GM19239 (cell line): ENCODE results near the gene IGSF6.
"Not testable (repeated sequence)": the region's sequence is repeated elsewhere in the genome, so short reads cannot be mapped to it uniquely, and the experiment has no call there.

Source experiments
- DNase-seq: peaks from one replicate; pipeline ENCODE4 v3.0.0; 2011; ENCODE audit warnings: low spot score; ENCODE audit not compliant: insufficient read length
- FAIRE-seq: peaks from 2 replicates; lab custom pipeline; 2011; peaks lifted over from hg19 to GRCh38; lab: Jason Lieb, UNC

IGSF6 gene

GRCh38 chr16:21631376-21631775 is 21.0 kb downstream of the IGSF6 start:
- FAIRE-seq = not testable (repeated sequence)

GRCh38 chr16:21630866-21631265 is 21.5 kb downstream of the IGSF6 start:
- DNase-seq, FAIRE-seq: not testable (repeated sequence)

More at GRCh38 chr16:21631376-21631775, 21.0 kb downstream of the IGSF6 start:
- DNase-seq = not testable (repeated sequence)

GRCh38 chr16:21629616-21630539 is 22.5 kb downstream of the IGSF6 start:
- FAIRE-seq, DNase-seq: not testable (repeated sequence)

GRCh38 chr16:21628772-21629171 is 23.6 kb downstream of the IGSF6 start:
- FAIRE-seq = no peak
- DNase-seq = no peak

- no peak for FAIRE-seq
- no peak for DNase-seq
Observed at GRCh38 chr16:21628121-21628726, 24.2 kb downstream of the IGSF6 start.

- DNase-seq (no peak), FAIRE-seq (peak; percentile 8)
Observed at GRCh38 chr16:21626659-21627277, 25.6 kb downstream of the IGSF6 start.

- FAIRE-seq = peak; percentile 64
- no peak for DNase-seq
Observed at GRCh38 chr16:21625026-21625425, 27.4 kb downstream of the IGSF6 start.

- DNase-seq (no peak), FAIRE-seq (no peak)
Observed at GRCh38 chr16:21622545-21622944, 29.9 kb downstream of the IGSF6 start.

GRCh38 chr16:21620592-21620991 is 31.8 kb downstream of the IGSF6 start:
- FAIRE-seq (no peak), DNase-seq (no peak)

- no peak for DNase-seq
- FAIRE-seq = no peak
Observed at GRCh38 chr16:21619765-21620425, 32.5 kb downstream of the IGSF6 start.

- DNase-seq (no peak), FAIRE-seq (no peak)
Observed at GRCh38 chr16:21618281-21618680, 34.1 kb downstream of the IGSF6 start.

- FAIRE-seq (no peak), DNase-seq (no peak)
Observed at GRCh38 chr16:21617607-21618006, 34.8 kb downstream of the IGSF6 start.

- FAIRE-seq (no peak), DNase-seq (no peak)
Observed at GRCh38 chr16:21614896-21615295, 37.5 kb downstream of the IGSF6 start.

GRCh38 chr16:21613781-21614180 is 38.6 kb downstream of the IGSF6 start:
- DNase-seq (no peak), FAIRE-seq (no peak)

GRCh38 chr16:21613361-21613760 is 39.0 kb downstream of the IGSF6 start:
- FAIRE-seq = no peak

GRCh38 chr16:21611556-21612384 is 40.6 kb downstream of the IGSF6 start:
- DNase-seq (no peak), FAIRE-seq (no peak)

More at GRCh38 chr16:21613361-21613760, 39.0 kb downstream of the IGSF6 start:
- no peak for DNase-seq

- FAIRE-seq = no peak
Observed at GRCh38 chr16:21611198-21611555, 41.2 kb downstream of the IGSF6 start.

GRCh38 chr16:21610766-21611165 is 41.6 kb downstream of the IGSF6 start:
- no peak for FAIRE-seq
- no peak for DNase-seq

More at GRCh38 chr16:21611198-21611555, 41.2 kb downstream of the IGSF6 start:
- DNase-seq = no peak

- no peak for DNase-seq
- FAIRE-seq = no peak
Observed at GRCh38 chr16:21610006-21610544, 42.3 kb downstream of the IGSF6 start.
